HG03045 (cell line): ENCODE results near the gene TRNP1.

ENCODE experiments used
- ATAC-seq: cut with Tn5 transposase; IDR thresholded peaks from one replicate; pipeline ENCODE4 v1.9.1; 2021; ENCODE audit warnings: mild to moderate bottlenecking, moderate library complexity; ENCODE audit not compliant: unreplicated experiment

Gene TRNP1

GRCh38 chr1:27000817-27001460 is 7.4 kb downstream of the TRNP1 start:
- no peak for ATAC-seq

DNA sequence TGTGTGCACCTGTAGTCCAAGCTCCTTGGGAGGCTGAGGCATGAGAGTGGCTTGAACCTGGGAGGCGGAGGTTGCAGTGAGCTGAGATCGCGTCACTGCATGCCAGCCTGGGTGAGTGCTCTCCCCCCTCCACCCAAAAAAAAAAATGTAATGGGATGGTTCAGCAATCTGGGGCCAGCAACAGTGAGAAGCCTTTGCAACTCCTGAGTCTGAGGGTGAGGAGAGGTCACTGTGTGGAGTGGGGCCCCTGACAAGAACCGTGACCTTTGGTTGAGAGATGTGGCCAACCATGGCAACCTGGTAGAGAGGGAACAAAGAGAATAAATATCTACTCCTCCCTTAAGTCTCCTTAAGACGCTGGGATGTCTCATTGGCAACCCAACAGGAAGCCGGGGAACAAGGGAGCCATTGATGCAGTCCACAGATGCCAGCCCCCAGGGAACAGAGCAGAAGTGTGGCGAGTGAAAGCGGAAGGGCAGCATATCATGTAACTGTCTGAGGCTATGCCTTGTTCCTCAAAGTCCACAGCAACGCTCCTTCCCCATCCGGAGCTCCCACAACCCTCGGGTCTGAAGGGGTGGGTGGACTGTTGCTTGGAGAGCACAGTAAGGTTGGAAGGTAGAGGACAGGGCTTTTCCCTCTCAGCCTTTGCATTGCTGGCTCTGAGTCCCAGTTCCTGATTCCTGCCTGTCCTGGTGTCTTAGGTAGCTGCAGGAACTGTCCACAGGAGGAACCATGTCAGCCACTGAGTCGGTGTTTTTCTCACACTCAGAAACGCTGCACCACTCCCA is 8.3 kb downstream of the TRNP1 start:
- no peak for ATAC-seq

DNA sequence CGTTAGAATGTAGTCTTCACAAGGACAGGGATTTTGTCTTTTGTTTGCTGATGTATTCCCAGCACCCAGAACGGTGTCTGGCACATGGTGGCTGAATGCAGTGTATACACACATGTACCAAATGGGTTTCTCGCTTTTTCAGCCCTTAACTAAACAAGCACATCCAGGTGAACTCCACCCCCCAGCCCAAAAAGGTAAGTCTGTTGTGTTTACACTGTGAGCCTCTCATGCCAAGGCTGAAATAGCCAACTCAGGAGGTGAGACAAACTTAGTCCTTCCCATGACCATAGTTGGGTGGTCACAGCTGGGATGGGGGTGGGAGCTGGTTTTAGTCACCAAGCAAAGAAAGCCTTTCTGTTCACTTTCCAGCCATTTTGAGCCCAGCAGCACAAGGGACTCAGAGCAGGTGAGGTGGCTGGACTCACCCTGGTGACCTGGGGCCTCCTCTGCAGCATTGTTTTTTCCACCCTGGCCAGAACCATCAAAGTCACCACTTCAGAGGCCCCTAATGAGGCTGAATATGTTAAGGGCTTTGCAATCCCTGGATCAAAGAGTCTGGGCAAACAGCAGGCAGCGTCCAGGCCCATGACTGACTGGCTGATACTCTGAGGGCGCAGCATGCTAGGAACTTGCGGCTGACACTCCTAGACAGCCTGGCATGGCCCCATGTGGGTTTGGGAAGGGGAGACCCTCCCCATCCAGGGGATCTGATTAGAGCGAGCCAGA is 10.4 kb downstream of the TRNP1 start:
- no peak for ATAC-seq

- no peak for ATAC-seq
Measured at GRCh38 chr1:27004471-27005165, 11.1 kb downstream of the TRNP1 start.

- no peak for ATAC-seq
Measured at GRCh38 chr1:27005166-27005530, 11.7 kb downstream of the TRNP1 start.

DNA sequence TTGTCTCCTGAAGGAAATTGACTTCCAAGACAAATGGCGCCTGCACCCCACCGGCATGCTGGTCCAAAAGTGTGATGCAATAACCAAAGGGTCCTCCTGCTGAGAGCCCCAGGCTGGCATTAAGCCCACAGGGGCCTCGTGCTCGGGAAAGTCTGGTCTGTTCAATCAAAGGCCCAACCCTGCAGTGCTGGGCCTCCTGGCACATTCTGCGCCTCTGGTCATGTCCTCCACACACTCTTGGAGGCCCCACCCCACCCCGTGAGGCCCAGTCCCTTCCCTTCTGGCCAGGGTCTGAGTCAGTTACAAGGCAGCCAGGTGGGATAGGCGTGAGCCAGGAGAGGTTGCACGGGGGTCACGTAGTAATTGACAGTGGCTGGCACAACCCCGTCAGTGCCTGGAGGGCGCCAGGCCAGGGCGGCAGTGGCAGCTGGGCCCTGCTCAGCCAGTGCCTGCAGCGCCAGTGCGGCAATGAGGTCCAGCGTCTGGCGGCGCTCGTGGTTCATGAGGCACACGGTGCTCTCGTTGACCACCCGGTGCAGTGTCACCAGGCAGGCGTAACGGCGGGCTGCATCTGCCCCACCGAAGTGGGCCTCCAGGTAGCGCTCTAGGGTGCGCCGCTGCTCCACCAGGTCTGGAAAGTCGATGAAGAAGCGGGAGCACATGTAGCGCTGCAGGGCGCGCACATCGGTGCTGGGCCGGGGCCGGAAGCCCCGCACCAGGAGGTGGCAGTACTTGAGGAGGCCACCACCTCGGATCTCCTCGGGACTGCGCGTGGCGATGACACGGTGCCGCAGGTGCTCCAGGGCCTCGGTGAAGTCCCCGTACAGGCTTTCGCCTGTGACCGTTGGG is 12.4 kb downstream of the TRNP1 start:
- no peak for ATAC-seq

- ATAC-seq = no peak
Measured at GRCh38 chr1:27006683-27007082, 13.2 kb downstream of the TRNP1 start.

DNA sequence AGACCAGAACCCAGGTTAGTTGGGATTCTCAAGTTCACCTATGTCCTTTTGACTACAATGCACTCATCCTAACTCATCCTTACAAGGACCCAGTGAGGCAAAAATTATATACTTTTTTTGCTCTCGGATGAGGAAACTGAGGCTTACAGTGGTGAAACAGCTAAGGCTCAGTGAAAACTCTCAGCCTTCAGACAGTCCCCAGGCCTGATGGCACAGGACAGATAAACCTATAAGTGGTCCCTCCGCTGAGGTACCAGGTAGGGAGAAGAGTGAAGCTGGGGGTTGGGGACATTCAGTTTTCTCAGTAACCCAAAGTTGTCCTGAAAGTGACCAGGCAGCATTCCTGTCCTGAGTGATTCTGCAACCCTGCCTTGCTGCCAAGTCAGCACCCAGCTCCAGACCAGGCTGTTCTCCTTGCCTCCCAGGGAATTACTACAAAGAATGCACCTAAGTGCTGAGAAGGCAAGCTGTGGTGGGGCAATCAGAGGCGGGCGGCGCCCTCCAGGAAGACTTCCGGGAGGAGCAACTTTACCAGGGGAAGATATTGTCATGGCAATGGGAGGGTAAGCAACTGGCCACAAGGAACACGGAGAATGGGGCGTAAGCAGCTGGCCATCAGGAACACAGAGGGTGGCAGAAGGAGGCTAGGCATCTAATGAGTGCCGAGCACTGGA is 14.6 kb downstream of the TRNP1 start:
- ATAC-seq = no peak

GRCh38 chr1:27009601-27010197 is 16.2 kb downstream of the TRNP1 start:
- ATAC-seq = no peak

- no peak for ATAC-seq
Measured at GRCh38 chr1:27010226-27010994, 16.9 kb downstream of the TRNP1 start.

- ATAC-seq = no peak
Measured at GRCh38 chr1:27011058-27011764, 17.7 kb downstream of the TRNP1 start.

DNA sequence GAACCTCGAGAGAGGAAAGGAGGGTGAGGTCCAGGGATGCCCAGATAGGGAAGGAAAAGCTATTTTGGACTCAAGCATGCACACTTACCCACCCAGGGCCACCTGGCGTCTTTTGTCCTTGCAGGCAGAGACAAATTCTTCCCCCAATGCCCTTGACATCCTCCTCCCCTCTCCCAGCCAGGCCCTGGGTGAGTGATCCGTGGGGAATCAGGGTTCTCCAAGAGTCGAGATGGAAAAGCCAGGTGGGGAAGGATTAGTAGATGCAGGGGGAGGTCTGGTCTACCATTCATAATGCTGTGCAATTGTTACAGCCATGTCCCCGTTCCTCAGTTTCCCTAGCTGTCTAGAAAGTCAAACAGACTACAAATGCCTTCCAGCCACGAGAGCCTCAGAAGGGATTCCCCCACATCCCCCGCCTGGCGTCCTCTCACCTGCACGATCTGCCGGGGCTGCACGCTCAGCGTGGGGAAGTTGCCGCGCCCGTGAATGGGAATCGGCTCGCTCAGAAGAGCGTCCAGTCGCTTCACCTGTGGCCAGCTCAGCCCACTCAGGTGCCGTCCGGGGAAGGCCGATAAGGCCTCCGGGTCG is 18.6 kb downstream of the TRNP1 start:
- ATAC-seq = no peak

GRCh38 chr1:27015260-27015659 is 21.8 kb downstream of the TRNP1 start:
- no peak for ATAC-seq

- ATAC-seq = no peak
Measured at GRCh38 chr1:27016376-27016775, 22.9 kb downstream of the TRNP1 start.

GRCh38 chr1:27017207-27017606 is 23.7 kb downstream of the TRNP1 start:
- ATAC-seq = no peak

DNA sequence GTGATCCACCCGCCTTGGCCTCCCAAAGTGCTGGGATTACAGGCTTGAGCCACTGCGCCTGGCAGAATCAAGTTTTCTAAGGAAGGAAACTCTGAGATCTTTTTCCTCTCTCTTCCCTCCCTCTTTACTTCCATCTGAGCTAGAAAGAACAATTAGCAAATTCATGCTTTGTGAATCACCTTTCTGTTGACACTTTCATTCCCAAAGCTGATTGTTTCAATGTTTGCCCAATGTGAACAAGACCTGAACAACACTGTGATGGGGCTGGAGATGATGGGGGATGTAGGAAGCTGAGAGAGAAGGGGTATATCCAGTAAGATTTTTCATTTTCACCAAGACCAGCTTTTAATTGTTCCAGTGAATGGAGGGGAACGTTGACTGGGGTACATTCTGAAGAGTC is 24.8 kb downstream of the TRNP1 start:
- no peak for ATAC-seq

GRCh38 chr1:27021354-27022031 is 28.0 kb downstream of the TRNP1 start:
- ATAC-seq = no peak
